DMS79 (cell line): Measurements from ENCODE around the gene PDE11A.
"Not testable (repeated sequence)": the region's sequence is repeated elsewhere in the genome, so short reads cannot be mapped to it uniquely, and the experiment has no call there.

Source experiments
- DNase-seq: peaks from one replicate; lab custom pipeline; 2025; lab: John Stamatoyannopoulos, UW

The PDE11A gene

GRCh38 chr2:178008636-178009289 lies 63.8 kb downstream of the PDE11A start:
- DNase-seq: peak; percentile 87

- no peak for DNase-seq
Measured at GRCh38 chr2:178006710-178007109, 65.9 kb downstream of the PDE11A start.

GRCh38 chr2:178005756-178006155 lies 66.8 kb downstream of the PDE11A start:
- DNase-seq: no peak

GRCh38 chr2:178002038-178002437 lies 70.5 kb downstream of the PDE11A start:
- no peak for DNase-seq

- no peak for DNase-seq
Measured at GRCh38 chr2:177998996-177999395, 73.6 kb downstream of the PDE11A start.

GRCh38 chr2:177998006-177998405 lies 74.6 kb downstream of the PDE11A start:
- DNase-seq: no peak

- no peak for DNase-seq
Measured at GRCh38 chr2:177992992-177993391, 79.6 kb downstream of the PDE11A start.

- no peak for DNase-seq
Measured at GRCh38 chr2:177989029-177989885, 83.3 kb downstream of the PDE11A start.

GRCh38 chr2:177984749-177985148 lies 87.8 kb downstream of the PDE11A start:
- no peak for DNase-seq

GRCh38 chr2:177983183-177983788 lies 89.3 kb downstream of the PDE11A start:
- DNase-seq: peak; percentile 9

- DNase-seq: no peak
Measured at GRCh38 chr2:177972782-177973181, 99.8 kb downstream of the PDE11A start.

- no peak for DNase-seq
Measured at GRCh38 chr2:177972123-177972522, 100.5 kb downstream of the PDE11A start.

- no peak for DNase-seq
Measured at GRCh38 chr2:177970670-177971454, 101.7 kb downstream of the PDE11A start.

GRCh38 chr2:177964892-177965291 lies 107.7 kb downstream of the PDE11A start:
- no peak for DNase-seq

- DNase-seq: no peak
Measured at GRCh38 chr2:177952151-177952550, 120.4 kb downstream of the PDE11A start.

GRCh38 chr2:177947598-177947997 lies 125.0 kb downstream of the PDE11A start:
- not testable (repeated sequence) for DNase-seq

GRCh38 chr2:177944530-177944929 lies 128.0 kb downstream of the PDE11A start:
- not testable (repeated sequence) for DNase-seq

GRCh38 chr2:177942731-177943130 lies 129.8 kb downstream of the PDE11A start:
- no peak for DNase-seq

GRCh38 chr2:177939211-177939610 lies 133.4 kb downstream of the PDE11A start:
- DNase-seq: no peak

GRCh38 chr2:177930916-177931315 lies 141.7 kb downstream of the PDE11A start:
- DNase-seq: no peak

- no peak for DNase-seq
Measured at GRCh38 chr2:177929662-177930522, 142.7 kb downstream of the PDE11A start.
